Measurements from ENCODE around the gene C3orf85. TPM values are rescaled to one million over a fixed set of nuclear protein-coding genes. Genes with fewer than 3 reads are reported as not detected.

C3orf85 gene
- total RNA-seq, 4 donors from 2014 or later, result not detected

GRCh38 chr3:109116031-109116430 lies 20.5 kb upstream of the C3orf85 start:
- DNase-seq, result no peak
- Histone ChIP-seq H3K4me1 (no peaks in the 10 kb centered on the region), H3K27me3 (no peaks in the 10 kb centered on the region), H3K9me3 (no peaks in the 10 kb centered on the region), H3K36me3 (no peaks in the 10 kb centered on the region), H3K27ac (no peak overlapping the region), H3K4me3 (no peak overlapping the region)
- TF ChIP-seq CTCF (IDR thresholded peaks at IDR 0.05) (no peak), POLR2A (IDR thresholded peaks at IDR 0.05) (no peak)
- intact Hi-C loops (cut with DNase I; ENCODE audit: low total_unique reads), result no loop called here

- intact Hi-C loops (cut with DNase I; ENCODE audit: low total_unique reads), result no loop called here
- H3K27ac ChIP-seq, result no peak within 1 kb of the TSS
These were observed 18.6 kb upstream of the C3orf85 start, which contains the start of gene MORC1 for GRCh38 chr3:109117939-109118338. Gene MORC1, minus strand, starts transcription at chr3:109118134. Its CDS starts 75 bp downstream, at chr3:109118059.

GRCh38 chr3:109118584-109118983 lies 17.9 kb upstream of the C3orf85 start:
- no peak overlapping the region for H3K4me3 ChIP-seq
- no peaks in the 10 kb centered on the region for H3K27me3 ChIP-seq
- H3K36me3 ChIP-seq, result no peaks in the 10 kb centered on the region
- no peak overlapping the region for H3K27ac ChIP-seq
- no peaks in the 10 kb centered on the region for H3K4me1 ChIP-seq
- no peak for DNase-seq
- no peaks in the 10 kb centered on the region for H3K9me3 ChIP-seq
- intact Hi-C loops (cut with DNase I; ENCODE audit: low total_unique reads), result no loop called here
- TF ChIP-seq POLR2A (IDR thresholded peaks at IDR 0.05) (no peak), CTCF (IDR thresholded peaks at IDR 0.05) (no peak)

More at GRCh38 chr3:109117939-109118338, 18.6 kb upstream of the C3orf85 start, which contains the start of gene MORC1:
- no peak within 1 kb of the TSS for H3K4me3 ChIP-seq
- no peaks in the 10 kb centered on the region for H3K36me3 ChIP-seq
- H3K9me3 ChIP-seq, result no peaks in the 10 kb centered on the region
- no peak for DNase-seq
- no peaks in the 10 kb centered on the region for H3K4me1 ChIP-seq
- TF ChIP-seq POLR2A (IDR thresholded peaks at IDR 0.05), result no peak
- no peaks in the 10 kb centered on the region for H3K27me3 ChIP-seq

GRCh38 chr3:109122690-109123089 lies 13.8 kb upstream of the C3orf85 start:
- no peaks in the 10 kb centered on the region for H3K9me3 ChIP-seq
- no peaks in the 10 kb centered on the region for H3K27me3 ChIP-seq
- TF ChIP-seq POLR2A (IDR thresholded peaks at IDR 0.05) (no peak), CTCF (IDR thresholded peaks at IDR 0.05) (no peak)
- no peak overlapping the region for H3K4me3 ChIP-seq
- H3K4me1 ChIP-seq, result no peaks in the 10 kb centered on the region
- DNase-seq, result no peak
- intact Hi-C loops (cut with DNase I; ENCODE audit: low total_unique reads), result no loop called here
- H3K27ac ChIP-seq, result no peak overlapping the region
- no peaks in the 10 kb centered on the region for H3K36me3 ChIP-seq

GRCh38 chr3:109125902-109126301 lies 10.6 kb upstream of the C3orf85 start:
- Histone ChIP-seq H3K4me1 (no peaks in the 10 kb centered on the region), H3K27me3 (no peaks in the 10 kb centered on the region), H3K36me3 (no peaks in the 10 kb centered on the region), H3K27ac (no peak overlapping the region), H3K4me3 (no peak overlapping the region), H3K9me3 (no peaks in the 10 kb centered on the region)
- DNase-seq, result no peak
- intact Hi-C loops (cut with DNase I; ENCODE audit: low total_unique reads), result no loop called here
- TF ChIP-seq CTCF (IDR thresholded peaks at IDR 0.05), result no peak
- TF ChIP-seq POLR2A (IDR thresholded peaks at IDR 0.05), result no peak

GRCh38 chr3:109127553-109127952 lies 9.0 kb upstream of the C3orf85 start:
- no peaks in the 10 kb centered on the region for H3K9me3 ChIP-seq
- intact Hi-C loops (cut with DNase I; ENCODE audit: low total_unique reads), result no loop called here
- H3K36me3 ChIP-seq, result no peaks in the 10 kb centered on the region
- H3K4me1 ChIP-seq, result no peaks in the 10 kb centered on the region
- no peaks in the 10 kb centered on the region for H3K27me3 ChIP-seq
- no peak for DNase-seq
- TF ChIP-seq CTCF (IDR thresholded peaks at IDR 0.05) (no peak), POLR2A (IDR thresholded peaks at IDR 0.05) (no peak)
- no peak overlapping the region for H3K27ac ChIP-seq
- H3K4me3 ChIP-seq, result no peak overlapping the region

Measured in uterus (tissue), 4 donors.